Dedifferentiated amniotic fluid mesenchymal stem cell (primary cell): ENCODE data around the gene DENND2D.

ENCODE experiments used
- DNase-seq: peaks from one replicate; pipeline ENCODE4 v3.0.0-alpha.2; 2016; ENCODE audit errors: extremely low spot score

The DENND2D gene

GRCh38 chr1:111202707-111203623, 2.5 kb upstream of the DENND2D start:
- DNase-seq: no peak

GRCh38 chr1:111202366-111202706, 1.9 kb upstream of the DENND2D start:
- no peak for DNase-seq

GRCh38 chr1:111201275-111202090, 1.0 kb upstream of the DENND2D start:
- DNase-seq: no peak

- no peak for DNase-seq
These were observed 336 bp upstream of the DENND2D start for GRCh38 chr1:111200802-111201161.

- DNase-seq: no peak
These were observed 1.1 kb downstream of the DENND2D start for GRCh38 chr1:111199329-111199728.

- no peak for DNase-seq
These were observed 1.6 kb downstream of the DENND2D start for GRCh38 chr1:111198836-111199235.

- DNase-seq: no peak
These were observed 2.7 kb downstream of the DENND2D start for GRCh38 chr1:111197598-111198284.

- no peak for DNase-seq
These were observed 4.2 kb downstream of the DENND2D start for GRCh38 chr1:111196213-111196612.

- no peak for DNase-seq
These were observed 5.3 kb downstream of the DENND2D start for GRCh38 chr1:111195002-111195684.

- DNase-seq: no peak
These were observed 6.5 kb downstream of the DENND2D start for GRCh38 chr1:111193712-111194480.

- no peak for DNase-seq
These were observed 7.6 kb downstream of the DENND2D start for GRCh38 chr1:111192658-111193519.

- DNase-seq: no peak
These were observed 8.4 kb downstream of the DENND2D start for GRCh38 chr1:111192074-111192473.

- peak; percentile 72 for DNase-seq
These were observed 8.9 kb downstream of the DENND2D start for GRCh38 chr1:111191496-111191895.

- no peak for DNase-seq
These were observed 9.5 kb downstream of the DENND2D start for GRCh38 chr1:111190931-111191451.

- DNase-seq: no peak
These were observed 15.8 kb downstream of the DENND2D start for GRCh38 chr1:111184663-111185062.

GRCh38 chr1:111183308-111184069, 17.0 kb downstream of the DENND2D start:
- no peak for DNase-seq

- DNase-seq: no peak
These were observed 18.4 kb downstream of the DENND2D start for GRCh38 chr1:111182052-111182451.

- DNase-seq: no peak
These were observed 20.4 kb downstream of the DENND2D start for GRCh38 chr1:111179968-111180533.

GRCh38 chr1:111176678-111177077, 23.8 kb downstream of the DENND2D start:
- DNase-seq: no peak
